GM23338 (cell line): Measurements from ENCODE around the gene ITGB1BP2. TPM values are rescaled to one million over a fixed set of nuclear protein-coding genes. Genes with fewer than 3 reads are reported as not detected.
"Not testable (repeated sequence)": the region's sequence is repeated elsewhere in the genome, so short reads cannot be mapped to it uniquely, and the experiment has no call there.

Source experiments
- ATAC-seq: fragments of 200-7000 bp; cut with Tn5 transposase; 3 replicates; pipeline ENCODE4 v1.9.1; 2020
- DNase-seq: peaks from one replicate; pipeline ENCODE4 v3.0.0-alpha.2; 2015; ENCODE audit warnings: low spot score
- H2AFZ ChIP-seq: fragments of 200-600 bp; sonication (generic); 2 replicates; pipeline ENCODE4 v1.8.0; 2016; ENCODE audit warnings: antibody characterized with exemption, mild to moderate bottlenecking, moderate library complexity
- H3F3A ChIP-seq: fragments of 200-600 bp; sonication (generic); replicated peaks from 2 replicates; pipeline ENCODE4 v1.8.0; 2017; ENCODE audit warnings: antibody characterized with exemption, mixed run types, low read depth
- H3K27ac ChIP-seq: fragments of 200-600 bp; sonication (generic); 2 replicates; pipeline ENCODE4 v1.6.1; 2016; ENCODE audit warnings: low read depth
- H3K27me3 ChIP-seq: fragments of 200-600 bp; sonication (generic); 2 replicates; pipeline ENCODE4 v1.8.0; 2016; ENCODE audit warnings: mild to moderate bottlenecking, mixed run types, moderate library complexity; ENCODE audit not compliant: insufficient read depth
- H3K36me3 ChIP-seq: fragments of 200-600 bp; sonication (generic); 2 replicates; pipeline ENCODE4 v1.8.0; 2016; ENCODE audit warnings: mild to moderate bottlenecking; ENCODE audit not compliant: insufficient read depth
- H3K4me1 ChIP-seq: fragments of 200-600 bp; sonication (generic); 2 replicates; pipeline ENCODE4 v1.8.0; 2016; ENCODE audit warnings: mild to moderate bottlenecking, moderate library complexity; ENCODE audit not compliant: insufficient read depth
- H3K4me2 ChIP-seq: fragments of 200-600 bp; sonication (generic); 2 replicates; pipeline ENCODE4 v1.7.1; 2017; ENCODE audit warnings: mixed run types
- H3K4me3 ChIP-seq: fragments of 200-600 bp; sonication (generic); 2 replicates; pipeline ENCODE4 v1.6.1; 2016; ENCODE audit warnings: mixed run types
- H3K79me2 ChIP-seq: fragments of 200-600 bp; sonication (generic); replicated peaks from 2 replicates; pipeline ENCODE4 v1.8.0; 2017; ENCODE audit warnings: mild to moderate bottlenecking; ENCODE audit not compliant: insufficient read depth
- H3K9me2 ChIP-seq: fragments of 200-600 bp; sonication (generic); 2 replicates; pipeline ENCODE4 v1.8.0; 2017; ENCODE audit not compliant: insufficient read depth
- H4K20me1 ChIP-seq: fragments of 200-600 bp; sonication (generic); replicated peaks from 2 replicates; pipeline ENCODE4 v1.8.0; 2017; ENCODE audit warnings: mild to moderate bottlenecking; ENCODE audit not compliant: insufficient read depth
- H3K27ac Mint-ChIP-seq: 2 replicates; pipeline ENCODE4 v1.8.0; 2020; ENCODE audit warnings: inconsistent platforms, mild to moderate bottlenecking, moderate library complexity, mixed read lengths
- H3K27me3 Mint-ChIP-seq: 3 replicates; pipeline ENCODE4 v1.8.0; 2022; ENCODE audit warnings: low read depth, mild to moderate bottlenecking, moderate library complexity, mixed read lengths, inconsistent platforms; ENCODE audit not compliant: insufficient read depth, poor library complexity
- H3K36me3 Mint-ChIP-seq: 3 replicates; pipeline ENCODE4 v1.8.0; 2021; ENCODE audit warnings: low read depth, mild to moderate bottlenecking, inconsistent platforms, moderate library complexity, mixed read lengths
- H3K4me1 Mint-ChIP-seq: 3 replicates; pipeline ENCODE4 v1.8.0; 2020; ENCODE audit warnings: mild to moderate bottlenecking, inconsistent platforms, mixed read lengths
- H3K4me3 Mint-ChIP-seq: 3 replicates; pipeline ENCODE4 v1.8.0; 2021; ENCODE audit warnings: moderate library complexity, mild to moderate bottlenecking, inconsistent platforms, mixed read lengths
- H3K9me3 Mint-ChIP-seq: 3 replicates; pipeline ENCODE4 v1.8.0; 2020; ENCODE audit warnings: moderate library complexity, mild to moderate bottlenecking, inconsistent platforms, mixed read lengths
- CREB1 ChIP-seq: fragments of 250-450 bp; sonication (Bioruptor Pico); IDR thresholded peaks from 2 replicates; pipeline ENCODE4 v1.5.0; 2020; ENCODE audit warnings: low read depth, mild to moderate bottlenecking, moderate library complexity
- EZH2phosphoT487 ChIP-seq: fragments of 200-600 bp; sonication (generic); IDR thresholded peaks from one replicate; pipeline ENCODE4 v1.8.1; 2018; ENCODE audit warnings: antibody characterized with exemption; ENCODE audit not compliant: unreplicated experiment
- JUNB ChIP-seq: IDR thresholded peaks from one replicate; pipeline ENCODE4 v1.6.1; 2016; ENCODE audit warnings: antibody characterized with exemption; ENCODE audit not compliant: unreplicated experiment
- NANOG ChIP-seq: IDR thresholded peaks from 2 replicates; pipeline ENCODE4 v1.6.1; 2016; ENCODE audit warnings: antibody characterized with exemption, borderline replicate concordance
- POLR2AphosphoS5 ChIP-seq: IDR thresholded peaks from 2 replicates; pipeline ENCODE4 v1.6.1; 2016; ENCODE audit warnings: antibody characterized with exemption, low read depth
- ZNF114 ChIP-seq: fragments of 250-450 bp; sonication (Bioruptor Pico); IDR thresholded peaks from 2 replicates; pipeline ENCODE4 v1.5.0; 2020; ENCODE audit warnings: mild to moderate bottlenecking, moderate library complexity
- ZNF331 ChIP-seq: fragments of 250-450 bp; sonication (Bioruptor Pico); IDR thresholded peaks from 2 replicates; pipeline ENCODE4 v1.5.0; 2020; ENCODE audit warnings: low read depth, mild to moderate bottlenecking, moderate library complexity
- ZNF462 ChIP-seq: fragments of 250-450 bp; sonication (Bioruptor Pico); IDR thresholded peaks from 2 replicates; pipeline ENCODE4 v1.5.0; 2020; ENCODE audit warnings: mild to moderate bottlenecking, moderate library complexity
- polyA plus RNA-seq: library from polyadenylated mRNA; unstranded; fragments of >200 nt; fragmentation: Nextera tagmentation; extraction: Ambion mirVana; gene quantifications from 2 replicates; pipeline ENCODE4 v1.2.1, GENCODE V29; 2016
- total RNA-seq: library from RNA; depleted of rRNA; stranded (reverse); fragments of >200 nt; shearing (Covaris generic); gene quantifications from 2 replicates; pipeline ENCODE4 v1.2.3, GENCODE V29; 2014
- TF ChIP-seq, protein P1 (sequence below): IDR thresholded peaks from 2 replicates; pipeline ENCODE4 v1.6.1; 2016; ENCODE audit warnings: antibody characterized with exemption
- TF ChIP-seq, protein P2 (sequence below), 2 experiments: fragments of 200-600 bp in 1 of 2; sonication (generic) in 1 of 2; conservative IDR thresholded peaks; 2 replicates each; pipeline versions ENCODE4 v1.5.1 to v1.6.1; 2016 to 2017; ENCODE audit warnings: antibody characterized with exemption in 2 of 2, low read depth in 2 of 2, mild to moderate bottlenecking in 2 of 2, moderate library complexity in 1 of 2

The ITGB1BP2 gene
- total and polyA plus RNA-seq, 2 experiments from 2014 or later = 2.0 to 10.9 TPM

DNA sequence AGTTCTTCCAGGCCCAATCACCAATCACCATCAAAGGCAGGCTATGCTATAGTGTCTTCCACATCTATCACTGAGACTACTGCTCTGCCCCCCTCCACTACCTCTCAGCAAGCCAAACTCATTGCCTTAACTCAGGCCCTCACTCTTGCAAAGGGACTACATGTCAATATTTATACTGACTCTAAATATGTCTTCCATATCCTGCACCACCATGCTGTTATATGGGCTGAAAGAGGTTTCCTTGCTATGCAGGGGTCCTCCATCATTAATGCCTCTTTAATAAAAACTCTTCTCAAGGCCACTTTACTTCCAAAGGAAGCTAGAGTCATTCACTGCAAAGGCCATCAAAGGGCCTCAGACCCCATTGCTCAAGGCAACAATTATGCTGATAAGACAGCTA lies 32.9 kb upstream of the ITGB1BP2 start:
- not testable (repeated sequence) for H3K9me3 Mint-ChIP-seq, H3K27me3 Mint-ChIP-seq, H3K4me3 Mint-ChIP-seq, H3F3A ChIP-seq, H3K27ac ChIP-seq, H3K36me3 ChIP-seq, H3K27me3 ChIP-seq, DNase-seq, H3K4me1 Mint-ChIP-seq, ATAC-seq, H3K36me3 Mint-ChIP-seq, H3K4me3 ChIP-seq, H3K9me2 ChIP-seq, H2AFZ ChIP-seq, H3K4me1 ChIP-seq, H4K20me1 ChIP-seq, H3K4me2 ChIP-seq, H3K79me2 ChIP-seq, H3K27ac Mint-ChIP-seq

GRCh38 chrX:71269801-71270395 lies 31.7 kb upstream of the ITGB1BP2 start:
- no peak overlapping the region for H3K4me3 ChIP-seq
- H3K4me1 ChIP-seq = no peaks in the 10 kb centered on the region
- H3K9me2 ChIP-seq = no peaks in the 10 kb centered on the region
- DNase-seq (no peak), ATAC-seq (no peak)
- H3K27me3 ChIP-seq = no peaks in the 10 kb centered on the region
- Mint-ChIP-seq H3K36me3 (peaks cover 6% of the 10 kb centered on the region), H3K4me1 (no peaks in the 10 kb centered on the region), H3K27me3 (peaks cover 2% of the 10 kb centered on the region), H3K4me3 (no peak overlapping the region), H3K27ac (no peak overlapping the region), H3K9me3 (no peaks in the 10 kb centered on the region)
- no peaks in the 10 kb centered on the region for H3F3A ChIP-seq
- no peak overlapping the region for H3K4me2 ChIP-seq
- no peaks in the 10 kb centered on the region for H4K20me1 ChIP-seq
- H3K79me2 ChIP-seq = no peaks in the 10 kb centered on the region
- no peaks in the 10 kb centered on the region for H3K36me3 ChIP-seq
- H2AFZ ChIP-seq = no peak overlapping the region
- H3K27ac ChIP-seq = no peak overlapping the region
- TF ChIP-seq JUNB = no peak
- TF ChIP-seq POLR2AphosphoS5 = no peak
- TF ChIP-seq, protein P1, sequence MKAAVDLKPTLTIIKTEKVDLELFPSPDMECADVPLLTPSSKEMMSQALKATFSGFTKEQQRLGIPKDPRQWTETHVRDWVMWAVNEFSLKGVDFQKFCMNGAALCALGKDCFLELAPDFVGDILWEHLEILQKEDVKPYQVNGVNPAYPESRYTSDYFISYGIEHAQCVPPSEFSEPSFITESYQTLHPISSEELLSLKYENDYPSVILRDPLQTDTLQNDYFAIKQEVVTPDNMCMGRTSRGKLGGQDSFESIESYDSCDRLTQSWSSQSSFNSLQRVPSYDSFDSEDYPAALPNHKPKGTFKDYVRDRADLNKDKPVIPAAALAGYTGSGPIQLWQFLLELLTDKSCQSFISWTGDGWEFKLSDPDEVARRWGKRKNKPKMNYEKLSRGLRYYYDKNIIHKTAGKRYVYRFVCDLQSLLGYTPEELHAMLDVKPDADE = no peak
- no peak for TF ChIP-seq ZNF331
- TF ChIP-seq, protein P2, sequence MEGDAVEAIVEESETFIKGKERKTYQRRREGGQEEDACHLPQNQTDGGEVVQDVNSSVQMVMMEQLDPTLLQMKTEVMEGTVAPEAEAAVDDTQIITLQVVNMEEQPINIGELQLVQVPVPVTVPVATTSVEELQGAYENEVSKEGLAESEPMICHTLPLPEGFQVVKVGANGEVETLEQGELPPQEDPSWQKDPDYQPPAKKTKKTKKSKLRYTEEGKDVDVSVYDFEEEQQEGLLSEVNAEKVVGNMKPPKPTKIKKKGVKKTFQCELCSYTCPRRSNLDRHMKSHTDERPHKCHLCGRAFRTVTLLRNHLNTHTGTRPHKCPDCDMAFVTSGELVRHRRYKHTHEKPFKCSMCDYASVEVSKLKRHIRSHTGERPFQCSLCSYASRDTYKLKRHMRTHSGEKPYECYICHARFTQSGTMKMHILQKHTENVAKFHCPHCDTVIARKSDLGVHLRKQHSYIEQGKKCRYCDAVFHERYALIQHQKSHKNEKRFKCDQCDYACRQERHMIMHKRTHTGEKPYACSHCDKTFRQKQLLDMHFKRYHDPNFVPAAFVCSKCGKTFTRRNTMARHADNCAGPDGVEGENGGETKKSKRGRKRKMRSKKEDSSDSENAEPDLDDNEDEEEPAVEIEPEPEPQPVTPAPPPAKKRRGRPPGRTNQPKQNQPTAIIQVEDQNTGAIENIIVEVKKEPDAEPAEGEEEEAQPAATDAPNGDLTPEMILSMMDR (conservative IDR thresholded peaks at IDR 0.05; ENCODE audit: low read depth in 2 of 2) = no peak
- no peak for TF ChIP-seq EZH2phosphoT487
- TF ChIP-seq NANOG = no peak
- no peak for TF ChIP-seq CREB1
- TF ChIP-seq ZNF462 (CRISPR knock-in tag) = no peak
- TF ChIP-seq ZNF114 = no peak
